PC-9 (cell line): ENCODE results near the gene ERMP1.

Source experiments
- CTCF ChIP-seq: fragments of 200-600 bp; sonication (generic); conservative IDR thresholded peaks from 2 replicates; pipeline ENCODE4 v1.6.1; 2017; ENCODE audit warnings: mixed run types, antibody characterized with exemption, mild to moderate bottlenecking, moderate library complexity
- EZH2 ChIP-seq: fragments of 200-600 bp; sonication (generic); IDR thresholded peaks from 2 replicates; pipeline ENCODE4 v1.8.0; 2017; ENCODE audit warnings: antibody characterized with exemption, low read depth

- TF ChIP-seq CTCF = no peak
- no peak for TF ChIP-seq EZH2
Observed at GRCh38 chr9:5872511-5872910, 39.6 kb upstream of the ERMP1 start.
